ENCODE measurements around the gene IGSF8.
"Not testable (repeated sequence)": the region's sequence is repeated elsewhere in the genome, so short reads cannot be mapped to it uniquely, and the experiment has no call there.

The IGSF8 gene

GRCh38 chr1:160127381-160127780, 29.0 kb upstream of the IGSF8 start:
- DNase-seq: no peak

- not testable (repeated sequence) for DNase-seq
These were observed 27.9 kb upstream of the IGSF8 start for GRCh38 chr1:160126342-160126741.

- no peak for DNase-seq
These were observed 27.3 kb upstream of the IGSF8 start for GRCh38 chr1:160125746-160126145.

GRCh38 chr1:160124705-160125478, 26.5 kb upstream of the IGSF8 start:
- no peak for DNase-seq

- DNase-seq: no peak
These were observed 25.3 kb upstream of the IGSF8 start for GRCh38 chr1:160123726-160124125.

GRCh38 chr1:160122978-160123495, 24.6 kb upstream of the IGSF8 start:
- DNase-seq: no peak

- DNase-seq: no peak
These were observed 23.0 kb upstream of the IGSF8 start for GRCh38 chr1:160121388-160121787.

GRCh38 chr1:160120797-160121196, 22.4 kb upstream of the IGSF8 start:
- no peak for DNase-seq

- DNase-seq: no peak
These were observed 20.5 kb upstream of the IGSF8 start for GRCh38 chr1:160118928-160119327.

- no peak for DNase-seq
These were observed 19.3 kb upstream of the IGSF8 start for GRCh38 chr1:160117709-160118183.

- DNase-seq: no peak
These were observed 18.9 kb upstream of the IGSF8 start for GRCh38 chr1:160117300-160117699.

- DNase-seq: no peak
These were observed 18.1 kb upstream of the IGSF8 start for GRCh38 chr1:160116283-160117147.

- DNase-seq: no peak
These were observed 17.3 kb upstream of the IGSF8 start, which contains the start of gene ATP1A2 for GRCh38 chr1:160115545-160116282. ATP1A2 (plus strand) TSS chr1:160115759; CDS start chr1:160115862, 103 bp downstream.

- no peak for DNase-seq
These were observed 15.7 kb upstream of the IGSF8 start for GRCh38 chr1:160114085-160114484.

- no peak for DNase-seq
These were observed 15.0 kb upstream of the IGSF8 start for GRCh38 chr1:160113407-160113806.

- no peak for DNase-seq
These were observed 13.9 kb upstream of the IGSF8 start for GRCh38 chr1:160112357-160112756.

GRCh38 chr1:160111462-160111861, 13.0 kb upstream of the IGSF8 start:
- DNase-seq: not testable (repeated sequence)

GRCh38 chr1:160109686-160110085, 11.3 kb upstream of the IGSF8 start:
- no peak for DNase-seq

GRCh38 chr1:160108888-160109662, 10.7 kb upstream of the IGSF8 start:
- DNase-seq: no peak

GRCh38 chr1:160107512-160107911, 9.1 kb upstream of the IGSF8 start:
- no peak for DNase-seq

- DNase-seq: no peak
These were observed 6.7 kb upstream of the IGSF8 start for GRCh38 chr1:160105155-160105554.

- no peak for DNase-seq
These were observed 6.1 kb upstream of the IGSF8 start for GRCh38 chr1:160104486-160104885.
